K562 (cell line): ENCODE measurements around the gene DCAF4L1. TPM values are rescaled to one million over a fixed set of nuclear protein-coding genes. Genes with fewer than 3 reads are reported as not detected.

Experiments used
- AFF1 ChIP-seq, 2 experiments: fragments of 450-650 bp; IDR thresholded peaks; 2 replicates each; pipeline ENCODE4 v1.6.1; 2018; ENCODE audit warnings: mild to moderate bottlenecking in 2 of 2, low read depth in 1 of 2; ENCODE audit not compliant: partially characterized antibody in 2 of 2
- ARID1B ChIP-seq: fragments of 450-650 bp; IDR thresholded peaks from 2 replicates; pipeline ENCODE4 v1.6.1; 2016; ENCODE audit warnings: antibody characterized with exemption, mild to moderate bottlenecking, inconsistent platforms
- BDP1 ChIP-seq: IDR thresholded peaks from 3 replicates; pipeline ENCODE4 v1.6.1; 2011; ENCODE audit not compliant: insufficient read length, insufficient read depth
- E2F1 ChIP-seq: sonication (generic); formaldehyde crosslinking; IDR thresholded peaks from 2 replicates; pipeline ENCODE4 v1.8.1; 2023; ENCODE audit warnings: mild to moderate bottlenecking, missing genetic modification reagents, moderate library complexity
- FOXA3 ChIP-seq, 2 experiments: fragments of 450-650 bp in 1 of 2; sonication (generic) in 1 of 2; formaldehyde crosslinking; IDR thresholded peaks in 1 of 2; conservative IDR thresholded peaks in 1 of 2; 2 replicates each; pipeline versions ENCODE4 v1.4.0 to v1.8.0; 2020 to 2022; ENCODE audit warnings: mild to moderate bottlenecking in 2 of 2, missing genetic modification reagents in 1 of 2
- IRF2 ChIP-seq: sonication (generic); formaldehyde crosslinking; IDR thresholded peaks from 2 replicates; pipeline ENCODE4 v1.8.1; 2022; ENCODE audit warnings: mild to moderate bottlenecking, missing genetic modification reagents
- IRF9 ChIP-seq: fragments of 450-650 bp; IDR thresholded peaks from 2 replicates; pipeline ENCODE4 v1.6.1; 2016; ENCODE audit warnings: missing biosample characterization, missing genetic modification characterization
- PCBP1 ChIP-seq: fragments of 200-400 bp; formaldehyde crosslinking; IDR thresholded peaks from 2 replicates; pipeline ENCODE4 v1.6.1; 2018; ENCODE audit warnings: mild to moderate bottlenecking, low read depth, low read length; ENCODE audit not compliant: poor library complexity, severe bottlenecking
- RFX1 ChIP-seq: fragments of 450-650 bp; IDR thresholded peaks from 2 replicates; pipeline ENCODE4 v1.6.1; 2016; ENCODE audit warnings: mild to moderate bottlenecking, moderate library complexity
- SETDB1 ChIP-seq: IDR thresholded peaks from one replicate; pipeline ENCODE4 v1.6.1; 2012; ENCODE audit warnings: low read length, control low read depth, inconsistent platforms
- TOE1 ChIP-seq, 2 experiments: fragments of 450-650 bp in 1 of 2; sonication (generic) in 1 of 2; formaldehyde crosslinking in 1 of 2; IDR thresholded peaks; 2 replicates each; pipeline versions ENCODE4 v1.7.1 to v1.8.0; 2016 to 2022; ENCODE audit warnings: borderline replicate concordance in 2 of 2, mild to moderate bottlenecking in 2 of 2, antibody characterized with exemption in 1 of 2, inconsistent platforms in 1 of 2, low read depth in 1 of 2, missing genetic modification reagents in 1 of 2, moderate library complexity in 1 of 2
- TRIM25 ChIP-seq: fragments of 450-650 bp; IDR thresholded peaks from 2 replicates; pipeline ENCODE4 v1.7.0; 2016; ENCODE audit warnings: borderline replicate concordance
- ZNF197 ChIP-seq: fragments of 200-800 bp; sonication (Bioruptor generic); IDR thresholded peaks from 2 replicates; pipeline ENCODE4 v1.6.1; 2016; ENCODE audit warnings: low read depth, missing genetic modification characterization, missing compliant biosample characterization
- ZNF644 ChIP-seq: fragments of 200-800 bp; sonication (Bioruptor generic); IDR thresholded peaks from 2 replicates; pipeline ENCODE4 v1.6.1; 2016; ENCODE audit warnings: low read depth, missing genetic modification characterization, missing compliant biosample characterization
- ZNF76 ChIP-seq: fragments of 250-450 bp; sonication (Bioruptor Pico); IDR thresholded peaks from 2 replicates; pipeline ENCODE4 v1.4.0; 2020; ENCODE audit warnings: mild to moderate bottlenecking, moderate library complexity, borderline replicate concordance
- polyA plus RNA-seq, 8 experiments: library from polyadenylated mRNA; depleted of rRNA in 4 of 8; stranded (reverse) in 5 of 8; unstranded in 3 of 8; fragments of >200 nt; fragmentation: Nextera tagmentation in 2 of 8; fragmentation: Illumina TruSeq in 1 of 8; extraction: Ambion mirVana in 2 of 8; extraction: Trizol in 1 of 8; gene quantifications; 2 replicates each; pipeline versions ENCODE4 v1.2.1 to v1.2.3, GENCODE V29; 2011 to 2014; ENCODE audit warnings: inconsistent platforms in 1 of 8, missing spikeins in 1 of 8
- total RNA-seq, 7 experiments: library from RNA; depleted of rRNA in 6 of 7; stranded (reverse); fragments of >200 nt in 6 of 7; fragmentation: Illumina TruSeq in 2 of 7; extraction: Trizol in 2 of 7; gene quantifications; 2 replicates each; pipeline versions ENCODE4 v1.2.1 to v1.2.3, GENCODE V29; 2011 to 2021; ENCODE audit warnings: low replicate concordance in 1 of 7

The DCAF4L1 gene
- total and polyA plus RNA-seq, 9 of the 15 experiments (the other 6 are each of a cell fraction or from before 2014, with no cell fraction given), result 0.17 to 0.64 (median 0.36) TPM

GRCh38 chr4:41991916-41992767, 10.6 kb downstream of the DCAF4L1 start (continued):
- TF ChIP-seq AFF1 (IDR thresholded peaks at IDR 0.05; ENCODE audit: low read depth in 1 of 2, partially characterized antibody in 2 of 2), result no peak
- no peak for TF ChIP-seq RFX1
- no peak for TF ChIP-seq TOE1 (IDR thresholded peaks at IDR 0.05; ENCODE audit: borderline replicate concordance)
- no peak for TF ChIP-seq TOE1 (CRISPR knock-in tag; IDR thresholded peaks at IDR 0.05; ENCODE audit: borderline replicate concordance, low read depth)
- no peak for TF ChIP-seq SETDB1
- TF ChIP-seq FOXA3 (CRISPR knock-in tag; conservative IDR thresholded peaks at IDR 0.05 in 1 of 2, IDR thresholded peaks at IDR 0.05 in 1 of 2), result no peak
- TF ChIP-seq ZNF644 (tag), result no peak
- TF ChIP-seq E2F1 (CRISPR knock-in tag), result no peak
- no peak for TF ChIP-seq BDP1
- TF ChIP-seq IRF2 (CRISPR knock-in tag), result no peak
- TF ChIP-seq ARID1B, result peak; percentile 61
- no peak for TF ChIP-seq ZNF197 (CRISPR knock-in tag)
- no peak for TF ChIP-seq ZNF76 (CRISPR knock-in tag)
- no peak for TF ChIP-seq PCBP1
- TF ChIP-seq IRF9 (tag), result no peak
- no peak for TF ChIP-seq TRIM25
